ENCODE results near the gene TLK1. TPM values are rescaled to one million over a fixed set of nuclear protein-coding genes. Genes with fewer than 3 reads are reported as not detected.

Gene TLK1
- total RNA-seq, 1 donor from 2014 or later: 26.3 TPM

GRCh38 chr2:170973225-170973491 lies 187.5 kb downstream of the TLK1 start:
- H3K36me3 ChIP-seq: no peaks in the 10 kb centered on the region
- no peaks in the 10 kb centered on the region for H3K9me3 ChIP-seq (replicated peaks)
- peaks cover 7% of the 10 kb centered on the region for H3K4me1 ChIP-seq
- peak overlapping the region; percentile 77 for H3K4me3 ChIP-seq
- DNase-seq: no peak
- no peaks in the 10 kb centered on the region for H3K27me3 ChIP-seq (ENCODE audit: low read depth)
- no peak overlapping the region for H3K27ac ChIP-seq (replicated peaks)
- intact Hi-C loops (cut with micrococcal nuclease): loop anchor here (10.0 kb wide), 1 partner anchor 182 kb away; no protein-coding TSS in a partner anchor
- TF ChIP-seq CTCF (IDR thresholded peaks at IDR 0.05; ENCODE audit: borderline replicate concordance): no peak

- DNase-seq: no peak
- no peak for TF ChIP-seq CTCF (IDR thresholded peaks at IDR 0.05; ENCODE audit: borderline replicate concordance)
- intact Hi-C loops (cut with micrococcal nuclease): loop anchor here (10.0 kb wide), 1 partner anchor 182 kb away; no protein-coding TSS in a partner anchor
- Histone ChIP-seq H3K27ac (replicated peaks) (no peak overlapping the region), H3K4me1 (peaks cover 7% of the 10 kb centered on the region), H3K36me3 (no peaks in the 10 kb centered on the region), H3K27me3 (ENCODE audit: low read depth) (no peaks in the 10 kb centered on the region), H3K4me3 (peak overlapping the region; percentile 77), H3K9me3 (replicated peaks) (no peaks in the 10 kb centered on the region)
These were observed 188.1 kb downstream of the TLK1 start for GRCh38 chr2:170972296-170973224.

DNA sequence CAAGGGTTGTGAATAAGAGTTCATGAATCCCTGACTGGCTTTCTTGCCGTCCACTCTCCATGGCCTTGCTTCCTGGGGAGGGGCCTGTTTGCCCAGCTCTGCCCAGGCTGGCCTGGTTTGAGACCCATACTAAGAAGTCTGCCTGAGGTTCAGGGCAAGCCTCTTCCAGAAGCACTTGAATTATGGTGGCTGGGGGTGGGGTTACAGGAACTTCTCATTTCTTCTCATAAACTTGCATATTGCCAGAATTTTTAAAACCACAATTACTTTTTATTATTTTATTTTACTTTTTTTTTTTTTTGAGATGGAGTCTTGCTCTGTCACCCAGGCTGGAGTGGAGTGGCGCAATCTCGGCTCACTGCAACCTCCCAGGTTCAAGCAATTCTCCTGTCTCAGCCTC lies 189.6 kb downstream of the TLK1 start:
- H3K4me1 ChIP-seq: peaks cover 7% of the 10 kb centered on the region
- H3K27me3 ChIP-seq (ENCODE audit: low read depth): no peaks in the 10 kb centered on the region
- H3K9me3 ChIP-seq (replicated peaks): no peaks in the 10 kb centered on the region
- DNase-seq: no peak
- H3K27ac ChIP-seq (replicated peaks): no peak overlapping the region
- peaks cover 12% of the 10 kb centered on the region for H3K36me3 ChIP-seq
- intact Hi-C loops (cut with micrococcal nuclease): loop anchor here (10.0 kb wide), 1 partner anchor 184 kb away; no protein-coding TSS in a partner anchor
- TF ChIP-seq CTCF (IDR thresholded peaks at IDR 0.05; ENCODE audit: borderline replicate concordance): no peak
- no peak overlapping the region for H3K4me3 ChIP-seq

GRCh38 chr2:170969872-170970496 lies 190.7 kb downstream of the TLK1 start:
- no peak for TF ChIP-seq CTCF (IDR thresholded peaks at IDR 0.05; ENCODE audit: borderline replicate concordance)
- intact Hi-C loops (cut with micrococcal nuclease): loop anchor here (10.0 kb wide), 1 partner anchor 185 kb away; no protein-coding TSS in a partner anchor

DNA sequence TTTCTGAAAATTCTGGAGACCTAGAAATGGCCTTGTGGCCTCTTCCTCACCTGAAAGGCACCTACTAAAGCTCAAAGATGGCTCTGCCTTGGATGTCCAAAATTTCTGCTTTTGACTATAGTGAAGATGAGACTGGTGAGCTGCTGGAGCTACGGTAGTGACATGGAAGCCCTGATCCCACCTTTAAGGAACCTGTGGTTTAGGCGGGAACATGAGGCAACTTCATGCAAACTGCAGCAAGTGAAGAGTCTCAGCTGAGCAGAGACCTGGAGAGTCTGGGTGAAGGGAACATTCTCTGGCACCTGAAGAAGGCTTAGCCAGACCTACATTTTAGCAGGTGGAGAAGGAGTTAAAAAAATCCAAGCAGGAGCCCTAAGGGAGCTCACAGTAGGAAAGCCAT lies 191.7 kb downstream of the TLK1 start:
- H3K4me3 ChIP-seq: no peak overlapping the region
- TF ChIP-seq CTCF (IDR thresholded peaks at IDR 0.05; ENCODE audit: borderline replicate concordance): no peak
- intact Hi-C loops (cut with micrococcal nuclease): no loop called here

More at GRCh38 chr2:170969872-170970496, 190.7 kb downstream of the TLK1 start:
- H3K36me3 ChIP-seq: peaks cover 23% of the 10 kb centered on the region
- H3K27me3 ChIP-seq (ENCODE audit: low read depth): no peaks in the 10 kb centered on the region
- no peak overlapping the region for H3K4me3 ChIP-seq
- H3K4me1 ChIP-seq: peaks cover 7% of the 10 kb centered on the region
- no peak overlapping the region for H3K27ac ChIP-seq (replicated peaks)
- no peaks in the 10 kb centered on the region for H3K9me3 ChIP-seq (replicated peaks)
- no peak for DNase-seq

More for the DNA sequence above, 191.7 kb downstream of the TLK1 start:
- H3K36me3 ChIP-seq: peaks cover 32% of the 10 kb centered on the region
- no peak for DNase-seq
- H3K9me3 ChIP-seq (replicated peaks): no peaks in the 10 kb centered on the region
- no peak overlapping the region for H3K27ac ChIP-seq (replicated peaks)
- peaks cover 5% of the 10 kb centered on the region for H3K4me1 ChIP-seq
- H3K27me3 ChIP-seq (ENCODE audit: low read depth): no peaks in the 10 kb centered on the region

Data from left ventricle myocardium inferior (tissue), 1 donor.